ENCODE results near the gene MINDY2.
A peak's percentile ranks its signal among the peaks of the same experiment; 100 is the strongest.
"Not testable (repeated sequence)": the region's sequence is repeated elsewhere in the genome, so short reads cannot be mapped to it uniquely, and the experiment has no call there.

Gene MINDY2

GRCh38 chr15:58880320-58880719 lies 109.2 kb downstream of the MINDY2 start:
- DNase-seq (ENCODE audit: low read depth): no peak

GRCh38 chr15:58882243-58882642 lies 111.1 kb downstream of the MINDY2 start:
- DNase-seq (ENCODE audit: low read depth): no peak

- DNase-seq (ENCODE audit: low read depth): not testable (repeated sequence)
These were observed 112.8 kb downstream of the MINDY2 start for GRCh38 chr15:58883926-58884325.

- DNase-seq (ENCODE audit: low read depth): no peak
These were observed 115.8 kb downstream of the MINDY2 start for GRCh38 chr15:58886921-58887320.

- peak; percentile 53 for DNase-seq (ENCODE audit: low read depth)
These were observed 118.3 kb downstream of the MINDY2 start for GRCh38 chr15:58889363-58889762.

- no peak for DNase-seq (ENCODE audit: low read depth)
These were observed 127.1 kb downstream of the MINDY2 start for GRCh38 chr15:58898150-58898680.

GRCh38 chr15:58900631-58901030 lies 129.5 kb downstream of the MINDY2 start:
- no peak for DNase-seq (ENCODE audit: low read depth)

GRCh38 chr15:58908550-58909309 lies 137.6 kb downstream of the MINDY2 start:
- no peak for DNase-seq (ENCODE audit: low read depth)

GRCh38 chr15:58909616-58910015 lies 138.5 kb downstream of the MINDY2 start:
- DNase-seq (ENCODE audit: low read depth): peak; percentile 51

- DNase-seq (ENCODE audit: low read depth): no peak
These were observed 139.4 kb downstream of the MINDY2 start for GRCh38 chr15:58910456-58910855.
